ENCODE data around the gene PIK3C3. TPM values are rescaled to one million over a fixed set of nuclear protein-coding genes. Genes with fewer than 3 reads are reported as not detected.
"Not testable (repeated sequence)": the region's sequence is repeated elsewhere in the genome, so short reads cannot be mapped to it uniquely, and the experiment has no call there.

Gene PIK3C3
- polyA plus RNA-seq, 1 donor from 2014 or later, result 42.9 TPM

GRCh38 chr18:42009457-42009856 is 54.4 kb downstream of the PIK3C3 start:
- not testable (repeated sequence) for H3F3A ChIP-seq (ENCODE audit: insufficient read depth, low read length, poor library complexity, severe bottlenecking); H3K9me3 ChIP-seq (ENCODE audit: low read length); H3K9me2 ChIP-seq (ENCODE audit: insufficient read depth, low read length); H3K4me2 ChIP-seq (ENCODE audit: low read length); H3K27ac ChIP-seq (ENCODE audit: low read length); H2AFZ ChIP-seq (ENCODE audit: low read depth, low read length); H3K4me3 ChIP-seq (ENCODE audit: low read length); H3K79me2 ChIP-seq (replicated peaks; ENCODE audit: insufficient read depth, low read length); H3K27me3 ChIP-seq (ENCODE audit: insufficient read depth, low read depth, low read length); H4K20me1 ChIP-seq (ENCODE audit: insufficient read depth); H3K9ac ChIP-seq (ENCODE audit: low read length); H3K36me3 ChIP-seq (ENCODE audit: insufficient read depth, low read length)

- H3K27me3 ChIP-seq (ENCODE audit: insufficient read depth, low read depth, low read length), result no peaks in the 10 kb centered on the region
- no peaks in the 10 kb centered on the region for H3K79me2 ChIP-seq (replicated peaks; ENCODE audit: insufficient read depth, low read length)
These were observed 56.0 kb downstream of the PIK3C3 start for GRCh38 chr18:42011053-42011452.

More at GRCh38 chr18:42011053-42011452, 56.0 kb downstream of the PIK3C3 start:
- no peak overlapping the region for H2AFZ ChIP-seq (ENCODE audit: low read depth, low read length)
- H3F3A ChIP-seq (ENCODE audit: insufficient read depth, low read length, poor library complexity, severe bottlenecking), result no peaks in the 10 kb centered on the region
- no peaks in the 10 kb centered on the region for H3K9me2 ChIP-seq (ENCODE audit: insufficient read depth, low read length)
- no peaks in the 10 kb centered on the region for H3K9me3 ChIP-seq (ENCODE audit: low read length)
- H4K20me1 ChIP-seq (ENCODE audit: insufficient read depth), result no peaks in the 10 kb centered on the region
- H3K4me2 ChIP-seq (ENCODE audit: low read length), result no peak overlapping the region
- no peaks in the 10 kb centered on the region for H3K36me3 ChIP-seq (ENCODE audit: insufficient read depth, low read length)
- no peak overlapping the region for H3K27ac ChIP-seq (ENCODE audit: low read length)
- TF ChIP-seq SMC3 (conservative IDR thresholded peaks at IDR 0.05; ENCODE audit: poor library complexity) (no peak), MXI1 (conservative IDR thresholded peaks at IDR 0.05; ENCODE audit: poor library complexity, severe bottlenecking) (no peak), CTCF (IDR thresholded peaks at IDR 0.05; ENCODE audit: poor library complexity, severe bottlenecking) (no peak), RAD21 (conservative IDR thresholded peaks at IDR 0.05) (no peak), TAF1 (IDR thresholded peaks at IDR 0.05; ENCODE audit: low read depth) (no peak), EZH2 (IDR thresholded peaks at IDR 0.05; ENCODE audit: borderline replicate concordance, insufficient read depth, low read length, poor library complexity, severe bottlenecking) (no peak), REST (IDR thresholded peaks at IDR 0.05; ENCODE audit: borderline replicate concordance) (no peak), EP300 (conservative IDR thresholded peaks at IDR 0.05; ENCODE audit: poor library complexity, severe bottlenecking) (no peak), POLR2AphosphoS5 (IDR thresholded peaks at IDR 0.05) (no peak)
- H3K9ac ChIP-seq (ENCODE audit: low read length), result no peak overlapping the region
- no peak overlapping the region for H3K4me3 ChIP-seq (ENCODE audit: low read length)

Data from neural cell (in vitro differentiated cells).